Stimulated activated CD8-positive, alpha-beta memory T cell treated with anti-CD3 and anti-CD28 coated beads, Interleukin-12 subunit alpha, Interleukin-12 subunit beta, amount 100 ng/mL, for 24 hours (primary cell): ENCODE data around the gene NPIPB8.
"Not testable (repeated sequence)": the region's sequence is repeated elsewhere in the genome, so short reads cannot be mapped to it uniquely, and the experiment has no call there.

ENCODE experiments used
- DNase-seq: peaks from one replicate; pipeline ENCODE4 v3.0.0-alpha.2; 2020; ENCODE audit errors: extremely low read depth

NPIPB8 gene

GRCh38 chr16:28637765-28638164, at the start of gene NPIPB8:
NPIPB8 (plus strand) TSS chr16:28638065; CDS start chr16:28638361, 296 bp downstream.
- not testable (repeated sequence) for DNase-seq

GRCh38 chr16:28589069-28589468, 48.8 kb upstream of the NPIPB8 start:
- DNase-seq: no peak

DNA sequence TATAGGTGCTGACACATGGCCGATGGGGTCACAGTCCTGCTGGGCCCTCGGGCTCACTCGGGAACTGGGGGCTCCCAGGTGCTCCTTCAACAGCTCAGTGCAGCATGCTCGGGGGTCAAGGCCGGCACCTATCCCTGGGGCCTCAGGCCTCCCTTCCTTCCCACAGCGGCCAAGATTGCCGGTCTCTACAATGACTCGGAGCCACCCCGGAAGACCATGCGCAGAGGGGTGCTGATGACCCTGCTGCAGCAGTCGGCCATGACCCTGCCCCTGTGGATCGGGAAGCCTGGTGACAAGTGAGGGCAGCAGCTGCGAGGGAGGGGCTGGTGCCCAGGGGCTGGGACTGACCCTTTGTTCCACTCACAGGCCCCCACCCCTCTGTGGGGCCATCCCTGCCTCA, 47.9 kb upstream of the NPIPB8 start:
- no peak for DNase-seq

DNA sequence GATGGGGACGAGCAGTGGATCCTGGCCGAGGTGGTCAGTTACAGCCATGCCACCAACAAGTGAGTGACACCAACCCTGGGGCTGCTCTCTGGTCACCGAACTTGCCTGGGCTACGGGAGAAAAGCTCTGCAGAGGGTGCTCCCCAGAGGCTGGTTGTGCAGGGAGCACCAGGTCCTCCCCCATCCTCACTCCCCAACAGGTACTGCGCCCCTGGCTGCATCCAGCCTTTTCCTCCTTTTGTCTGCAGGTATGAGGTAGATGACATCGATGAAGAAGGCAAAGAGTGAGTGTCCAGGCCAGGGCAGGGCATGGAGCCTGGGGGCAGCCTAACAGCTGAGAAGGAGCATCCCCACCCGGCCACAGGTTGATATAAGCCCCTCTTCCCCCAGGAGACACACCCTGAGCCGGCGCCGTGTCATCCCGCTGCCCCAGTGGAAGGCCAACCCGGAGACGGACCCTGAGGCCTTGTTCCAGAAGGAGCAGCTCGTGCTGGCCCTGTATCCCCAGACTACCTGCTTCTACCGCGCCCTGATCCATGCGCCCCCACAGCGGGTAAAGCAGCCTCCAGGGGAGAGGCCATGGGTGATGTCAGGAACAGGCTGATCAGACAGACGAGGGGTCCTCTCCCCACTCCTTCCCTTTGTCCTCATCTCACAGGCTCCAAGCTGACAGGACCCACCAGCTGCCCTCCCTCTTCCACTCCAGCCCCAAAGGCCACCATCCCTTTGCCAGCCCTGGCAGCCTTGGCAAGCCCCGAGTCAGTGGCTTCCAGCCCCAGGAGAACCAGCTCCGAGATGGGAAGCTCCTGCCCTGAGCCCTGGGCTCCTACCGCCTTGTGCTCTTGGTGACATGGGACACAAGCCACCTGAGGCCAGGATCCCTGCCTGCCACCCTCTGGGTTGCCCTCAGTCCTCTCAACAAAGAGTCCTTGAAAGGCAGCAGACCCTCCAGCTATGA, 47.2 kb upstream of the NPIPB8 start:
- DNase-seq: no peak

DNA sequence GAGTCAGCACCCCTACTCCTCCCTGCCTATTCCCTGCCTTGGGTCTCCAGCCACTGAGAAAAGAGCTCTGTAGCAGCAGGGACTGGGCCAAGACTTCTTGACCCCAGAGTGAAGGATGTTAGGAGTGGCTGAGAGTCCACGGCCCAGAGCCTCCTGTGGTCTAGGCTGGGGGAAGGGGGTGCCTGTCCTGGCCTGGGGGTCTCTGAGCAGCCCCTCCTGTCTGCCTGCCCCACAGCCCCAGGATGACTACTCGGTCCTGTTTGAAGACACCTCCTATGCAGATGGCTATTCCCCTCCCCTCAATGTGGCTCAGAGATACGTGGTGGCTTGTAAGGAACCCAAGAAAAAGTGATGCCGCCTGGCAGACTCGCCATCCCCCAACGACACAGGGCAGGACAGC, 46.5 kb upstream of the NPIPB8 start:
- no peak for DNase-seq

- no peak for DNase-seq
Measured at GRCh38 chr16:28592511-28592910, 45.4 kb upstream of the NPIPB8 start.

DNA sequence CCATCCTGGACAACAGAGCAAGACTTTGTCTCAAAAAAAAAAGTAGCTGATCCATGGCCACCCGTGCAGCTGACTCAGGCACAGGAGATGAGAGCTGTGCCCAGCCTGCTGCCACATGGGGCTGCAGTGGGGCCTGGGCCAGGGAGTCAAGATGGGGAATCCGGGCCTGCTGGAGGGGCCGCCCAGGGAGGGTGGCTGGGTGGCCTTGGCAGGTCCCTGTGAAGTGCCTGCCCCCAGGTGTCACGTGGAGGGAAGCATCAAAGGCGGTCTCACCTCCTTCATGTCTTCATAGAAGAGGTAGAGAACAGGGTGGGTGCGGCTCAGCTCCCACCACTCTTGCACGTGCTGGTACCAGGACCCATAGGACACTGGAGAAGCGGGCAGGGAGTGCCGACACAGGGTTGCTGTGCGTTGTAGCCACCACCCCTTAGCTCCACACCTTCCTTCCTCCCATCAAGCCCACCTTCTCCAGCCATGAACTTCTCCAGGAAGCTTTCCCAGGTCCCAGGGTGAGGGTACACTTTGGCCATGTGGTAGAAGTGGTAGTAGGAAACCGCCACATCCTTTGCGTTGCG, 44.8 kb upstream of the NPIPB8 start:
- DNase-seq: no peak

- DNase-seq: not testable (repeated sequence)
Measured at GRCh38 chr16:28595451-28595850, 42.4 kb upstream of the NPIPB8 start.

DNA sequence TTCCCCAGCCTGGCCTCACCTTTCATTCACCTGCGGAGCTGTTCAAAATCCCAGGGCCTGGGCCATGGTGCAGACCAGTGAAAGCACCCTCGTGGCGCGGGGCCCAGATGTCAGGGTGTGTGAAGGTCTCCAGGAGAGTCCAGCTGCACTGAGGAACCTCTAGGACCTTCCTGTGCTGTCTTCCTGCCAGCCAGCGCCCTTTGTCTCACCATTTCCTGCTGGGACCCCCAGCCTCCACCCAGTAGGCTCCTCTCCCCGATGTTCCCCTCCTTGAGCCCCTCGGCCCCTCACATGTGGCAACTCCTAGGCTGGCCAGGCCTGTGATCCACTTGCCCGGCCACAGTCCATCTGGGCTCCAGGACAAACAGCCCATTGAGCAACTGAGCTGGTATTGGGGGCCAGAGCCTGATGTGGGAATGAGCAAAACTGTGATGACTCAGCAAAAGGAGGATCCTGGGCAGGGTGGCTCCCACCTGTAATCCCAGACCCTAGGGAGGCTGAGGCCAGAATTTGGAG, 41.7 kb upstream of the NPIPB8 start:
- no peak for DNase-seq

DNA sequence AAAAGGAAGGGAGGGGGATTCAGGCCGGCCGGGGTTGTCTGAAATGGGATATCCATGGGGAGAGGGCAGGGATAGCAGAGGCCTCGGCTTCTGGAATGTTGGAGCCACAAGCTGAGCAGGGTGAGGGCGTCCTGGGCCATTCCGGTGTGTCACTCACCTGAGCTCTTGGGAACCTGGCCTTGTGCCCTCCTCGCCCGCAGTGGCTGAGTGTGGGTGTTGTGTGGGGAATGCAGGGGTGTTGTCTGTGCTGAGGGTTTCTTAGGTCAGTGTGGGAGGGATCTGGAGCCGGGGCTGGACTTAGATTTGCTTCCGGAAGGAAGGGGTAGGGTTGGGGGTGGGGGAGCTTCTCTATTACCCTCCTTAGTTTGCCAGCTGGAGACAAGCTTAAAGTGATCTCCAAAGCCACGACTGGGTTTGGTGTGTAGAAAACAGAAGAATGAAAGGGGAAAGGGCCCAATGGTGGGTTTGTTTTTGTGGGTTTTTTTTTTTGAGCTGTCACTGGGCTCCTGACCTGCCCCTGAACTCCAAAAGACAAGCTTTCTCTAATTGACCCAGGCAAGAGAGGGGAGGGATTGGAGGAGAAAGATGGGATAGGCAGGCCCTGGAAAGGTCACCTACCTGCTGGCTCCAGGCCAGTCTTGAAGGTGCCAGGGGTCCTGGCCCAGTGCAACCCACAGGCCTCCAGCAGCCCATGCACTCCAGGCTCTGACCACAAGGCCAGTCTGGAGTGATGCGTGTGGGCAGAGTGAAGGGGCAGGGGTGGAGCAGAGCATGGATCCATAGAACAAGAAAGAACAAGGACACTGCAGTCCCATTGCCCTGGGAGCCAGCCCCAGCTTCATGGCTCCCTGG, 40.8 kb upstream of the NPIPB8 start, which contains the start of gene SULT1A2:
Gene SULT1A2 (minus strand): TSS at position 211 of the 852 bp plus-strand sequence. CDS start 1,120 bp downstream, outside the sequence.
- DNase-seq: no peak

- no peak for DNase-seq
Measured at GRCh38 chr16:28597692-28598261, 40.1 kb upstream of the NPIPB8 start.

DNA sequence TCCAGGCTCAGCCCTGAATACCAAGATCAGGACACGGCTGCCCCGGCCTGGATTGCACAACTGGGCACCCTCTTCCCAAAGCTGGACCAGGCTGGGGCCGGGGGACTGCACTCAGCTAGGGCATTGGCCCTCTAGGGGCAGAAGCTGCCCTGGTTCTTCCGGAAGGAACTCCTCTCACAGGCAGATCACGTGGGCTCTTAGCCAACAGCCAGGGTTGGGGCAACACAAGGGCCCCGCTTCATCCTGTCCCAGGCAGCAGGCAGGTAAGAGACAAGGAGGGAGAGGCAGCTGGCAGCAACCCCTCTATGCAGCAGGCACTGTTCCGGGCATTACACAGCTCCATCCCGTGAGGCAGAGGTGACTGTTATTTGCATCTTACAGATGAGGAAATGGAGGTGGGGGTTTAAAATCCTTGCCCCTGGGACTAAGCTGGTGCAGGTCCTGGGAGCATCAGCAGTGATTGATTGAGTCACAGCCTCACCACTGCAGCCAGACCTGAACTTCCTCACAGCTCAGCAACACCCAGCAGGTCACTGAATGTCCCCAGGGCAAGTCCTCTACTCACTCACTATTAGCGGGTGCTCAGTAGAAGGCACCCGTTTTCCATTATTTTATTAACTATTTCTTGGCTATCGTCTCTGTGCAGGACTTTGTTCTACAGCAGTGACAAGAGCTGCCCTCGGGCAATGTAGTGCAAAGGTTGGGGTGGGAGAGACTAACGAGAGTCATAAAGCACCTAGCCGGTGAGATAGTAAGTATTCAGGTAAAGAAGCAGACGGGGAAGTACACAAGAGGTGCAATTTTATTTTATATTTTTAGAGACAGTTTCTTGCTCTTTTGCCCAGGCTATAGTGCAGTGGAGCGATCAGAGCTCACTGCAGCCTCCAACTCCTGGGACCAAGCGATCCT, 38.2 kb upstream of the NPIPB8 start:
- DNase-seq: not testable (repeated sequence)

- not testable (repeated sequence) for DNase-seq
Measured at GRCh38 chr16:28600965-28601364, 36.9 kb upstream of the NPIPB8 start.

- not testable (repeated sequence) for DNase-seq
Measured at GRCh38 chr16:28601589-28601988, 36.3 kb upstream of the NPIPB8 start.

DNA sequence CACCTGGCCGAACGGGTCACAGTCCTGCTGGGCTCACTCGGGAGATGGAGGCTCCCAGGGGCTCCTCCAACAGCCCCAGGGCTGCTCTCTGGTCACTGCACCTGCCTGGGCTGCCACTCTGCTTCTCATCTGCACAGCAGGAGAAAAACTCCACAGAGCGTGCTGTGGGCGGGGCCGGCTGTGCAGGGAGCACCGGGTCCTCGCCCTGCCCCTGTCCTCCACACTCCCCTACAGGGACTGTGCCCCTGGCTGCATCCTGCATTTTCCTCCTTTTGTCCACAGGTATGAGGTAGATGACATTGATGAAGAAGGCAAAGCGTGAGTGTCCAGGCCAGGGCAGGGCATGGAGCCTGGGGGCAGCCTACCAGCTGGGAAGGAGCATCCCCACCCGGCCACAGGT, 35.8 kb upstream of the NPIPB8 start:
- not testable (repeated sequence) for DNase-seq

DNA sequence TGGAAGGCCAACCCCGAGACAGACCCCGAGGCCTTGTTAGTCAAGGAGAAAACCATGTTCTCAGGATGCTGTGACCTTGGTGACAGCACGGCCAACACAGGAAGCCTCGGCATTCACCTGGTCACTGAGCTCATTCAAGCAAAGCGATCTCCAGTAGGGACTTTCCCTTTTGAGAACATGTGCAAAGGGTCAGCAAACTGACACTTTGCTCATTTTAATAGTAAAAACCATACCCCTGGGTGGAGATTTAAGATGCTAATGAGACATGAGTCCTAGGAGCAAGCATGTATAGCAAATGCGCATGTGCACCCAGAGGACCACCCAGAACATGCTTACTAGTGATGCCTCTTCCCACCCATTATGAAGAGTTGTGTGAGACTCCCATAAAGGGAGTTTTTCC, 35.3 kb upstream of the NPIPB8 start:
- DNase-seq: no peak

GRCh38 chr16:28603381-28604185, 34.3 kb upstream of the NPIPB8 start:
- DNase-seq: no peak

DNA sequence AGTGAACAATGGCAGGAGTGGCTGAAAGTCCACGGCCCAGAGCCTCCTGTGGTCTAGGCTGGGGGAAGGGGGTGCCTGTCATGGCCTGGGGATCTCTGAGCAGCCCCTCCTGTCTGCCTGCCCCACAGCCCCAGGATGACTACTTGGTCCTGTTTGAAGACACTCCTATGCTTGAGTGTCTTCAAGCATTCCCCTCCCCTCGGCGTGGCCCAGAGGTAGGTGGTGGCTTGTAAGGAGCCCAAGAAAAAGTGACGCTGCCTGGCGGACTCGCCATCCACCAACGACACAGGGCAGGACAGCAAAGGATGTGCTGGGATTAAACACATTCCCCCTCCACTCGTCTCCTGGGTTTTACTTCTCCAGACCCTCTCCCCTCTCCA, 33.7 kb upstream of the NPIPB8 start:
- DNase-seq: no peak

DNA sequence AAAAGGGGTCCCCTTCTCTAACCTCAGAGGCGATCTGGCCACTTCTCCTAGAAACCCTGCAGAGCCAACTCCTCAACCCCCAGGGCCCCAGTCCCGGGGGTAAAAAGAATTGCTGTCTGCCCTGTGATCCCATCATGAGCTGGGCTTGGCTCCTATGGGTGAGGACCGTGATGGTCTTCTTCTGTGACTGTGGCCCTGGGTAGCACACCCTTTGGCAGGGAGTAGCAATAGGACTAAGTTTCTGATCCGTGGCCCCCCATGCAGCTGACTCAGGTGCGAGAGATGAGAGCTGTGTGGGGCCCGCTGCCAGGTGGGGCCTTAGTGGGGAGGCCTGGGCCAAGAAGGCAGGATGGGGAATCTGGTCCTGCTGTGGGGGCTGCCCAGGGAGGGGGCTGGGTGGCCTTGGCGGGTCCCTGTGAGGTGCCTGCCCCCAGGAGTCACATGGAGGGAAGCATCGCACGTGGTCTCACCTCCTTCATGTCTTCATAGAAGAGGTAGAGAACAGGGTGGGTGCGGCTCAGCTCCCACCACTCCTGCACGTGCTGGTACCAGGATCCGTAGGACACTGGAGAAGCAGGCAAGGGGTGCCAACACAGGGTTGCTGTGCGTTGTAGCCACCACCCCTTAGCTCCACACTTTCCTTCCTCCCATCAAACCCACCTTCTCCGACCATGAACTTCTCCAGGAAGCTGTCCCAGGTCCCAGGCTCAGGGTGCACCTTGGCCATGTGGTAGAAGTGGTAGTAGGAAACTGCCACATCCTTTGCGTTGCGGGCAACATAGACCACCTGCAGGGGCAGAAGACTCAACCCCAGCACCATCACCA, 31.4 kb upstream of the NPIPB8 start:
- no peak for DNase-seq
